Ishikawa (cell line): ENCODE data around the gene HK1.

Experiments
- CEBPB ChIP-seq: IDR thresholded peaks from 2 replicates; pipeline ENCODE4 v1.6.1; 2012
- EGR1 ChIP-seq: IDR thresholded peaks from 2 replicates; pipeline ENCODE4 v1.6.1; 2012
- EP300 ChIP-seq: IDR thresholded peaks from 2 replicates; pipeline ENCODE4 v1.6.1; 2012; ENCODE audit warnings: borderline replicate concordance
- FOXM1 ChIP-seq: IDR thresholded peaks from 2 replicates; pipeline ENCODE4 v1.6.1; 2012; ENCODE audit warnings: low read depth, borderline replicate concordance
- NFIC ChIP-seq: IDR thresholded peaks from 2 replicates; pipeline ENCODE4 v1.6.1; 2012
- RAD21 ChIP-seq: IDR thresholded peaks from 2 replicates; pipeline ENCODE4 v1.6.1; 2012; ENCODE audit warnings: low read depth
- TAF1 ChIP-seq: IDR thresholded peaks from 2 replicates; pipeline ENCODE4 v1.6.1; 2012; ENCODE audit warnings: low read depth, mild to moderate bottlenecking
- TCF12 ChIP-seq: IDR thresholded peaks from 2 replicates; pipeline ENCODE4 v1.6.1; 2012; ENCODE audit warnings: low read depth
- TEAD4 ChIP-seq: IDR thresholded peaks from 2 replicates; pipeline ENCODE4 v1.6.1; 2012
- YY1 ChIP-seq: IDR thresholded peaks from 2 replicates; pipeline ENCODE4 v1.6.1; 2012; ENCODE audit warnings: low read depth
- ZBTB7A ChIP-seq: IDR thresholded peaks from 2 replicates; pipeline ENCODE4 v1.6.1; 2012; ENCODE audit warnings: low read depth
- TF ChIP-seq, protein P1 (sequence below): IDR thresholded peaks from 2 replicates; pipeline ENCODE4 v1.6.1; 2012; ENCODE audit warnings: low read depth, mild to moderate bottlenecking
- TF ChIP-seq, protein P2 (sequence below): IDR thresholded peaks from 2 replicates; pipeline ENCODE4 v1.6.1; 2012

DNA sequence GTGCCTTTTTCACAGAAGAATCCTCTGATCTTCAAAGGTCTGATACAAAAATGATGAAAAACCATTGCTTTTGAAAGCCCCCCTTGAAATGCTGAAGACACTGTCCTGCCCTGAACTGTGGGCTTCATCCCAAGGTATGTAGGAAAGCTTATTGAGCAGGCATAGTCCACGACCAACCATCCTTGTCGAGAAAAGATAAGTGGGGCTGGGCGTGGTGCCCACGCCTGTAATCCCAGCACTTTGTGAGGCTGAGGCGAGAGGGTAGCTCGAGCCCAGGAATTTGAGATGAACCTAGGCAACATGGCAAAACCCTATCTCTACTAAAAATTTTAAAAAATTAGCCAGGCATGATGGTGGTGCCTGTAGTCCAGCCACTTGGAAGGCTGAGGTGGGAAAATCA is 112.9 kb downstream of the HK1 start:
- TF ChIP-seq EGR1 (no peak), TCF12 (no peak), RAD21 (no peak), YY1 (no peak), TAF1 (no peak), TEAD4 (no peak), EP300 (no peak), ZBTB7A (no peak), FOXM1 (no peak), CEBPB (no peak), NFIC (no peak)
- TF ChIP-seq, protein P1, sequence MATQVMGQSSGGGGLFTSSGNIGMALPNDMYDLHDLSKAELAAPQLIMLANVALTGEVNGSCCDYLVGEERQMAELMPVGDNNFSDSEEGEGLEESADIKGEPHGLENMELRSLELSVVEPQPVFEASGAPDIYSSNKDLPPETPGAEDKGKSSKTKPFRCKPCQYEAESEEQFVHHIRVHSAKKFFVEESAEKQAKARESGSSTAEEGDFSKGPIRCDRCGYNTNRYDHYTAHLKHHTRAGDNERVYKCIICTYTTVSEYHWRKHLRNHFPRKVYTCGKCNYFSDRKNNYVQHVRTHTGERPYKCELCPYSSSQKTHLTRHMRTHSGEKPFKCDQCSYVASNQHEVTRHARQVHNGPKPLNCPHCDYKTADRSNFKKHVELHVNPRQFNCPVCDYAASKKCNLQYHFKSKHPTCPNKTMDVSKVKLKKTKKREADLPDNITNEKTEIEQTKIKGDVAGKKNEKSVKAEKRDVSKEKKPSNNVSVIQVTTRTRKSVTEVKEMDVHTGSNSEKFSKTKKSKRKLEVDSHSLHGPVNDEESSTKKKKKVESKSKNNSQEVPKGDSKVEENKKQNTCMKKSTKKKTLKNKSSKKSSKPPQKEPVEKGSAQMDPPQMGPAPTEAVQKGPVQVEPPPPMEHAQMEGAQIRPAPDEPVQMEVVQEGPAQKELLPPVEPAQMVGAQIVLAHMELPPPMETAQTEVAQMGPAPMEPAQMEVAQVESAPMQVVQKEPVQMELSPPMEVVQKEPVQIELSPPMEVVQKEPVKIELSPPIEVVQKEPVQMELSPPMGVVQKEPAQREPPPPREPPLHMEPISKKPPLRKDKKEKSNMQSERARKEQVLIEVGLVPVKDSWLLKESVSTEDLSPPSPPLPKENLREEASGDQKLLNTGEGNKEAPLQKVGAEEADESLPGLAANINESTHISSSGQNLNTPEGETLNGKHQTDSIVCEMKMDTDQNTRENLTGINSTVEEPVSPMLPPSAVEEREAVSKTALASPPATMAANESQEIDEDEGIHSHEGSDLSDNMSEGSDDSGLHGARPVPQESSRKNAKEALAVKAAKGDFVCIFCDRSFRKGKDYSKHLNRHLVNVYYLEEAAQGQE = no peak
- TF ChIP-seq, protein P2, sequence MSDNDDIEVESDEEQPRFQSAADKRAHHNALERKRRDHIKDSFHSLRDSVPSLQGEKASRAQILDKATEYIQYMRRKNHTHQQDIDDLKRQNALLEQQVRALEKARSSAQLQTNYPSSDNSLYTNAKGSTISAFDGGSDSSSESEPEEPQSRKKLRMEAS = no peak
